Suprapubic skin (tissue), 4 donors: ENCODE data around the gene MTMR11. TPM values are rescaled to one million over a fixed set of nuclear protein-coding genes. Genes with fewer than 3 reads are reported as not detected.

Source experiments
- DNase-seq, 2 donors: peaks; one replicate each; pipeline ENCODE4 v3.0.0-alpha.2; 2019; ENCODE audit warnings: low spot score in 2 of 2
- H3K27ac ChIP-seq: fragments of 200-600 bp; sonication (generic); one replicate; pipeline ENCODE4 v1.5.1; 2019
- H3K27me3 ChIP-seq: fragments of 200-600 bp; sonication (generic); one replicate; pipeline ENCODE4 v1.5.1; 2019
- H3K36me3 ChIP-seq: fragments of 200-600 bp; sonication (generic); one replicate; pipeline ENCODE4 v1.5.1; 2019
- H3K4me1 ChIP-seq: fragments of 200-600 bp; sonication (generic); one replicate; pipeline ENCODE4 v1.5.1; 2019
- H3K4me3 ChIP-seq: fragments of 200-600 bp; sonication (generic); one replicate; pipeline ENCODE4 v1.5.1; 2019; ENCODE audit warnings: mild to moderate bottlenecking
- H3K9me3 ChIP-seq: fragments of 200-600 bp; sonication (generic); one replicate; pipeline ENCODE4 v1.5.1; 2019
- CTCF ChIP-seq, 2 donors: fragments of 200-600 bp in 1 of 2; fragments of 450-650 bp in 1 of 2; sonication (generic) in 1 of 2; IDR thresholded peaks; one replicate each; pipeline ENCODE4 v1.5.1; 2016 to 2019; ENCODE audit warnings: antibody characterized with exemption in 2 of 2, mild to moderate bottlenecking in 1 of 2, moderate library complexity in 1 of 2
- EP300 ChIP-seq: sonication (generic); formaldehyde crosslinking; IDR thresholded peaks from one replicate; pipeline ENCODE4 v1.6.1; 2017; ENCODE audit warnings: antibody characterized with exemption
- POLR2A ChIP-seq, 2 donors: fragments of 450-650 bp; IDR thresholded peaks; one replicate each; pipeline ENCODE4 v1.6.1; 2017; ENCODE audit warnings: antibody characterized with exemption in 2 of 2, mild to moderate bottlenecking in 2 of 2, moderate library complexity in 2 of 2
- POLR2AphosphoS5 ChIP-seq, 3 donors: sonication (generic); formaldehyde crosslinking; IDR thresholded peaks; one replicate each; pipeline ENCODE4 v1.6.1; 2017; ENCODE audit warnings: antibody characterized with exemption in 3 of 3
- WGBS: methylation state at CpG from one replicate; pipeline ENCODE4 v1.1.5; 2018; 5-methylcytosine and 5-hydroxymethylcytosine counted together
- total RNA-seq, 4 donors: library from RNA; depleted of rRNA; stranded (reverse); fragments of >200 nt; gene quantifications; one replicate each; pipeline ENCODE4 v1.1.0, GENCODE V29; 2016

Gene MTMR11
- total RNA-seq, 4 donors from 2014 or later, result 13.5 to 40.3 (median 22.0) TPM

GRCh38 chr1:149885339-149886120 is 51.1 kb downstream of the MTMR11 start:
- H3K4me1 ChIP-seq, result peaks cover 34% of the 10 kb centered on the region
- H3K9me3 ChIP-seq, result no peaks in the 10 kb centered on the region
- H3K4me3 ChIP-seq, result peak overlapping the region; percentile 85
- under 1% methylated on average over 33 of the region's 36 CpGs for WGBS
- H3K27me3 ChIP-seq, result no peaks in the 10 kb centered on the region
- peak; percentile 93 to 96 for DNase-seq
- peak overlapping the region; percentile 100 for H3K27ac ChIP-seq
- H3K36me3 ChIP-seq, result no peaks in the 10 kb centered on the region
- TF ChIP-seq EP300, result no peak
- TF ChIP-seq CTCF (IDR thresholded peaks at IDR 0.05), result peak in 1 of 2 donors; percentile 22
- TF ChIP-seq POLR2AphosphoS5 (IDR thresholded peaks at IDR 0.05), result peak in 1 of 3 donors; percentile 67
- TF ChIP-seq POLR2A (IDR thresholded peaks at IDR 0.05), result peak; percentile 16 to 44

- TF ChIP-seq CTCF (IDR thresholded peaks at IDR 0.05), result no peak
- no peak for TF ChIP-seq POLR2A (IDR thresholded peaks at IDR 0.05)
- TF ChIP-seq POLR2AphosphoS5 (IDR thresholded peaks at IDR 0.05), result no peak
- TF ChIP-seq EP300, result no peak
- no peak for DNase-seq
Observed at GRCh38 chr1:149884433-149885338, 52.0 kb downstream of the MTMR11 start.

GRCh38 chr1:149883598-149884247 is 53.0 kb downstream of the MTMR11 start:
- WGBS, result 73% methylated on average over 3 of the region's 3 CpGs
- no peak for TF ChIP-seq POLR2A (IDR thresholded peaks at IDR 0.05)
- TF ChIP-seq CTCF (IDR thresholded peaks at IDR 0.05), result no peak
- no peak for TF ChIP-seq EP300
- no peak for TF ChIP-seq POLR2AphosphoS5 (IDR thresholded peaks at IDR 0.05)
- H3K4me3 ChIP-seq, result peak overlapping the region; percentile 85
- no peak overlapping the region for H3K27ac ChIP-seq
- H3K9me3 ChIP-seq, result no peaks in the 10 kb centered on the region
- no peaks in the 10 kb centered on the region for H3K36me3 ChIP-seq
- peaks cover 25% of the 10 kb centered on the region for H3K4me1 ChIP-seq
- H3K27me3 ChIP-seq, result no peaks in the 10 kb centered on the region
- DNase-seq, result no peak

More at GRCh38 chr1:149884433-149885338, 52.0 kb downstream of the MTMR11 start:
- H3K27ac ChIP-seq, result peak overlapping the region; percentile 100
- H3K9me3 ChIP-seq, result no peaks in the 10 kb centered on the region
- H3K4me1 ChIP-seq, result peaks cover 34% of the 10 kb centered on the region
- H3K27me3 ChIP-seq, result no peaks in the 10 kb centered on the region
- peak overlapping the region; percentile 85 for H3K4me3 ChIP-seq
- H3K36me3 ChIP-seq, result no peaks in the 10 kb centered on the region
- WGBS, result 4% methylated on average over 9 of the region's 9 CpGs

- TF ChIP-seq CTCF (IDR thresholded peaks at IDR 0.05), result no peak
- TF ChIP-seq POLR2AphosphoS5 (IDR thresholded peaks at IDR 0.05), result no peak
- TF ChIP-seq POLR2A (IDR thresholded peaks at IDR 0.05), result no peak
- no peak for TF ChIP-seq EP300
- DNase-seq, result no peak
Observed at GRCh38 chr1:149881876-149882275, 54.8 kb downstream of the MTMR11 start.

More at GRCh38 chr1:149881876-149882275, 54.8 kb downstream of the MTMR11 start:
- Histone ChIP-seq H3K36me3 (no peaks in the 10 kb centered on the region), H3K4me3 (no peak overlapping the region), H3K4me1 (peaks cover 23% of the 10 kb centered on the region), H3K27me3 (no peaks in the 10 kb centered on the region), H3K9me3 (no peaks in the 10 kb centered on the region), H3K27ac (no peak overlapping the region)
- 100% methylated on average over 1 of the region's 1 CpG for WGBS
